Measurements from ENCODE around the gene PRDX4. TPM values are rescaled to one million over a fixed set of nuclear protein-coding genes. Genes with fewer than 3 reads are reported as not detected.

Gene PRDX4
- polyA plus RNA-seq = 33.3 and 55.4 TPM in 2 replicates

DNA sequence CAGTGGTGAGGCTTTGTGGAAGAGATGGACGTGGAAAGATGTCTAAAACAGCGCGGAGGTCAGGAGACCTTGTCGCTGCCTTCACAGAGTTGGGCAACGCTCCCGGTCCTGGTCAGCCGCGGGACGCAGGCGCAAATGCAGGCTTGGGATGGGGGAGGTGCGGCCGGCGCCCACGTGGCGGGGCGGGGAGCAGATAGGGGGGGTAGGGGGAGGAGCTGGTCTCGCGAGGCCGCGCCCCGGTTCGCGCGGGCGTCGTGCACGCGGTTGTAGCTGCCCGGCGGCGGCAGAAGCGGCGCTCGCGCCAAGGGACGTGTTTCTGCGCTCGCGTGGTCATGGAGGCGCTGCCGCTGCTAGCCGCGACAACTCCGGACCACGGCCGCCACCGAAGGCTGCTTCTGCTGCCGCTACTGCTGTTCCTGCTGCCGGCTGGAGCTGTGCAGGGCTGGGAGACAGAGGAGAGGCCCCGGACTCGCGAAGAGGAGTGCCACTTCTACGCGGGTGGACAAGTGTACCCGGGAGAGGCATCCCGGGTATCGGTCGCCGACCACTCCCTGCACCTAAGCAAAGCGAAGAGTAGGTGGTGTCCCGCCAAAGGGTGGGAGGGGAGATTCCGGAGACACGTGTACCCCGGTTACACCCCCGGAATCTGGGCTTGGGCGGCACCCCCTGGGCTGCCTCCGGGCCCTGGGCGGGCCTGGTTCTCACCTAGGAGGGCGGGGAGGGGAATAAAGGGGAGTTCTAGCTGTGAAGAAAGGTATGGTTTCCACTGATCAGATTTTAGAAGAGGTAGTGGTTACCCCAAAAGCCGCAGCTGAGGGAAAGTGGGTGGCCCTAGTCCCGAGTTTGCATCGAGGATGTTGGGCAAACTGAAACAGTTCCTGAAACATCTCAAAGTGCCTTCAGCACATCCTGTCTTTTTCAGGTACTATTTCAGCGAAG lies at the start of gene PRDX4:
PRDX4 (plus strand) TSS at position 255 of the 939 bp plus-strand sequence; CDS start at position 333, 78 bp downstream.

Other genes starting within 250 kb of the PRDX4 start
- gene ACOT9, start 75.8 kb downstream of the PRDX4 start, polyA plus RNA-seq = 12.5 and 14.4 TPM in 2 replicates
- 115 and 145 TPM in 2 replicates for gene SAT1, start 115.7 kb downstream of the PRDX4 start, polyA plus RNA-seq
- 310 and 312 TPM in 2 replicates for gene APOO, start 240.4 kb downstream of the PRDX4 start, polyA plus RNA-seq
- 0.19 TPM in 1 of 2 replicates, not detected in the other for gene CXorf58, start 240.5 kb downstream of the PRDX4 start, polyA plus RNA-seq